ENCODE data around the gene YBX2.
"Not testable (repeated sequence)": the region's sequence is repeated elsewhere in the genome, so short reads cannot be mapped to it uniquely, and the experiment has no call there.

The YBX2 gene

GRCh38 chr17:7262192-7262934, 32.1 kb downstream of the YBX2 start, which contains the start of gene CLDN7:
TSS of gene CLDN7 (minus strand) at chr17:7262478. CDS start at chr17:7262043, 435 bp downstream.
- DNase-seq = no peak

GRCh38 chr17:7261379-7262191, 32.9 kb downstream of the YBX2 start:
- peak; percentile 52 for DNase-seq

- peak; percentile 50 for DNase-seq
Observed at GRCh38 chr17:7260651-7261378, 33.6 kb downstream of the YBX2 start.

GRCh38 chr17:7260151-7260550, 34.3 kb downstream of the YBX2 start:
- no peak for DNase-seq

- no peak for DNase-seq
Observed at GRCh38 chr17:7259555-7259889, 34.9 kb downstream of the YBX2 start.

- no peak for DNase-seq
Observed at GRCh38 chr17:7258731-7259554, 35.5 kb downstream of the YBX2 start.

- DNase-seq = no peak
Observed at GRCh38 chr17:7256766-7257456, 37.5 kb downstream of the YBX2 start.

- DNase-seq = no peak
Observed at GRCh38 chr17:7254511-7254910, 39.9 kb downstream of the YBX2 start.

GRCh38 chr17:7253082-7253481, 41.4 kb downstream of the YBX2 start:
- no peak for DNase-seq

GRCh38 chr17:7252176-7253043, 42.0 kb downstream of the YBX2 start, which contains the start of gene ELP5:
TSS of gene ELP5 (plus strand) at chr17:7252215. CDS start at chr17:7252551, 336 bp downstream.
- peak; percentile 86 for DNase-seq

GRCh38 chr17:7251661-7252175, 42.7 kb downstream of the YBX2 start, which contains the start of gene CTDNEP1:
TSS of gene CTDNEP1 (minus strand) at chr17:7251734. CDS start at chr17:7251296, 438 bp downstream.
- peak; percentile 98 for DNase-seq

- DNase-seq = peak; percentile 35
Observed at GRCh38 chr17:7250695-7251627, 43.5 kb downstream of the YBX2 start.

- no peak for DNase-seq
Observed at GRCh38 chr17:7249830-7250229, 44.6 kb downstream of the YBX2 start.

- no peak for DNase-seq
Observed at GRCh38 chr17:7249214-7249613, 45.2 kb downstream of the YBX2 start.

GRCh38 chr17:7248796-7249195, 45.6 kb downstream of the YBX2 start:
- DNase-seq = no peak

- DNase-seq = no peak
Observed at GRCh38 chr17:7246779-7247178, 47.7 kb downstream of the YBX2 start.

- DNase-seq = not testable (repeated sequence)
Observed at GRCh38 chr17:7243838-7244237, 50.6 kb downstream of the YBX2 start.

GRCh38 chr17:7243453-7243729, 51.0 kb downstream of the YBX2 start:
- no peak for DNase-seq

GRCh38 chr17:7242717-7243452, 51.6 kb downstream of the YBX2 start:
- DNase-seq = peak; percentile 91

Measured in activated CD8-positive, alpha-beta memory T cell treated with anti-CD3 and anti-CD28 coated beads, Interleukin-2, amount 50 U/mL, for 4 hours (primary cell).